GM19372 (cell line): ENCODE data around the gene AGAP3.
A peak's percentile ranks its signal among the peaks of the same experiment; 100 is the strongest.

Experiments used
- ATAC-seq: cut with Tn5 transposase; IDR thresholded peaks from one replicate; pipeline ENCODE4 v1.9.1; 2021; ENCODE audit warnings: mild to moderate bottlenecking, low read depth, moderate library complexity; ENCODE audit not compliant: unreplicated experiment

The AGAP3 gene

DNA sequence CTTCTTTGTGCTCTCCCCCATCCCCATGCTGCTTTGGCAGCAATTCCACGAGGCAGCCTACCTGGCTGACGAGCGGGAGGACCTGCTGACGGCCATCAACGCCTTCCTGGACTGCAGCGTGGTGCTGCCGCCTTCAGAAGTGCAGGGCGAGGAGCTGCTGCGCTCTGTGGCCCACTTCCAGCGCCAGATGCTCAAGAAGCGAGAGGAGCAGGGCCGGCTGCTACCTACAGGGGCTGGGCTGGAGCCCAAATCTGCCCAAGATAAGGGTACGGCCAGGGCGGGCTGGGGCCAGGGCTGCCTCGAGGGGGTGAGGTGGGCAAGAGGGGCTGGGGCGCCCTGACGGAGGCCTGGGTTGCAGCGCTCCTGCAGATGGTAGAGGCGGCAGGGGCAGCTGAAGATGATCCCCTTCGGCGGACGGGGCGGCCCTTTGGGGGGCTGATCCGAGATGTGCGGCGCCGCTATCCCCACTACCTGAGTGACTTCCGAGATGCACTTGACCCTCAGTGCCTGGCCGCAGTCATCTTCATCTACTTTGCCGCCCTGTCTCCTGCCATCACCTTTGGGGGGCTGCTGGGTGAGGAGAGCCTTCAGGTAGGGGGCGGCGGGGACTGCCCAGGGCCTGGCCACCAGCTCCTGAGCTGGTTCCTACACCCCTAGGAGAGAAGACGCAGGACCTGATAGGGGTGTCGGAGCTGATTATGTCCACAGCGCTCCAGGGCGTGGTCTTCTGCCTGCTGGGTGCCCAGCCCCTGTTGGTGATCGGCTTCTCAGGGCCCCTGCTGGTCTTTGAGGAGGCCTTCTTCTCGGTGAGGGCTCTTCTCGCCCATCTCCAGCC, 15.0 kb upstream of the AGAP3 start:
- no peak for ATAC-seq

DNA sequence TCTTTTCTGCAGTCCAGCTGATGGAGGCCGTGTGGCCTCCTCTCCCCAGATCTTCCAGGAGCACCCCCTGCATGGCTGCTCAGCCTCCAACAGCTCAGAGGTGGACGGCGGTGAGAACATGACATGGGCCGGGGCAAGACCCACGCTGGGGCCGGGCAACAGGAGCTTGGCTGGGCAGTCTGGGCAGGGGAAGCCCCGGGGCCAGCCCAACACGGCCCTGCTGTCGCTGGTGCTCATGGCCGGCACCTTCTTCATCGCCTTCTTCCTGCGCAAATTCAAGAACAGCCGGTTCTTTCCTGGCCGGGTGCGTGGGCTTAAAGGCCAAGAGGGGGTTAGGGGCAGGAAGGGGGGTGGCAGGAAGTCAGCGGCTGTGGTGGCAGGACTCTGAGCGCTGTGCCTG, 12.3 kb upstream of the AGAP3 start:
- no peak for ATAC-seq

DNA sequence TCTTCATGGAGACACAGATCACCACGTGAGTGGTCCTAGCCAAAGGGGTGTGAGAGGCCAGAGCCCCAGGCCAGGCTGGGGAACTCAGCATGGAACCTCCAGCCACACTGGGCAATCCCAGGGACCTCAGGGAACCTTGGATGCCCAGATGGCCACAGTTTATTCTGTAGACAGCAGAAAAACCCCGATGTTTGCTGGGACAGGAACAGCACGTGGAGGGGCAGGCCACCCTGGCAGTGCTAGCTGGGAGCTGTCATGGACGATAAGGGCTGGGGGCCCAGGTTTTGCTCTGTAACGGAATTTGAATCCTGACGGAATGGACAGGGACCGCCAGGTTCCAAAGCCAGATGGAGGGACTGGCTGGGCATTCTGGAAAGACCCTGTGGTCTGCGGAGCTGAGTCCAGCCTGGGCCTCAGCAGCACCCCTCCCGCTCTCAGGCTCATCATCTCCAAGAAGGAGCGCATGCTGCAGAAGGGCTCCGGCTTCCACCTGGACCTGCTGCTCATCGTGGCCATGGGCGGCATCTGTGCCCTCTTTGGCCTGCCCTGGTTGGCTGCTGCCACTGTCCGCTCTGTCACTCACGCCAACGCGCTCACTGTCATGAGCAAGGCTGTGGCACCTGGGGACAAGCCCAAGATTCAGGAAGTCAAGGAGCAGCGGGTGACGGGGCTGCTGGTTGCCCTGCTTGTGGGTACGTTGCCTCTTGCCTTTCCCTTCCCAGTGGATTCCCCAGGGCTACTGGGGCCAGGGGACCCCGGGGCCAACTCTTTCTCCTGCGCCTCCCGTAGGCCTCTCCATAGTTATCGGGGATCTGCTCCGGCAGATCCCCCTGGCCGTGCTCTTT, 11.2 kb upstream of the AGAP3 start:
- ATAC-seq: no peak

DNA sequence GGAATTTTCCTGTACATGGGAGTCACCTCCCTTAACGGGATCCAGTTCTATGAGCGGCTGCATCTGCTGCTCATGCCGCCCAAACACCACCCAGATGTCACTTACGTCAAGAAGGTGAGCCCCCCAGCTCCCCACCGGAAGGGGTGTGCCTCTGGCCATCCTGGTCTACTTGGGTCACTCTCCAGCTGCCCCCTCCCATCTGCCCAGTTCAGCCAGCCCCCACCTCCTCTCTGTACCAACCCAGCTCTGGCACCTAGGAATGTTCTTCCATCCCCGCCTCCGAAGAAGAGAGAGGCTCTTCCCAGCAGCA, 10.7 kb upstream of the AGAP3 start:
- ATAC-seq: no peak

DNA sequence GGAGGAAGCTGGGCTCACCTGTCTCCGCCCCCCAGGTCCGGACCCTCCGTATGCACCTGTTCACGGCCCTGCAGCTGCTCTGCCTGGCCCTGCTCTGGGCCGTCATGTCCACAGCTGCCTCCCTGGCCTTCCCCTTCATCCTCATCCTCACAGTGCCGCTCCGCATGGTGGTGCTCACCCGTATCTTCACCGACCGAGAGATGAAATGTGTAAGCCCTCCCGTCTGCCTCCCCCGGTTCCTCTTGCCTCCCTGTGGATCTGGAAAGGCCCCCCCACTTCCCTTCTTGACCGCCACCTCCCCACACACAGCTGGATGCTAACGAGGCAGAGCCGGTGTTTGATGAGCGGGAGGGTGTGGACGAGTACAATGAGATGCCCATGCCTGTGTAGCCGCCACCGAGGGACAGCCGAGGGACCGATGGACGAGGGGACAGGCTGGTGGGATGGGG, 10.3 kb upstream of the AGAP3 start:
- no peak for ATAC-seq

DNA sequence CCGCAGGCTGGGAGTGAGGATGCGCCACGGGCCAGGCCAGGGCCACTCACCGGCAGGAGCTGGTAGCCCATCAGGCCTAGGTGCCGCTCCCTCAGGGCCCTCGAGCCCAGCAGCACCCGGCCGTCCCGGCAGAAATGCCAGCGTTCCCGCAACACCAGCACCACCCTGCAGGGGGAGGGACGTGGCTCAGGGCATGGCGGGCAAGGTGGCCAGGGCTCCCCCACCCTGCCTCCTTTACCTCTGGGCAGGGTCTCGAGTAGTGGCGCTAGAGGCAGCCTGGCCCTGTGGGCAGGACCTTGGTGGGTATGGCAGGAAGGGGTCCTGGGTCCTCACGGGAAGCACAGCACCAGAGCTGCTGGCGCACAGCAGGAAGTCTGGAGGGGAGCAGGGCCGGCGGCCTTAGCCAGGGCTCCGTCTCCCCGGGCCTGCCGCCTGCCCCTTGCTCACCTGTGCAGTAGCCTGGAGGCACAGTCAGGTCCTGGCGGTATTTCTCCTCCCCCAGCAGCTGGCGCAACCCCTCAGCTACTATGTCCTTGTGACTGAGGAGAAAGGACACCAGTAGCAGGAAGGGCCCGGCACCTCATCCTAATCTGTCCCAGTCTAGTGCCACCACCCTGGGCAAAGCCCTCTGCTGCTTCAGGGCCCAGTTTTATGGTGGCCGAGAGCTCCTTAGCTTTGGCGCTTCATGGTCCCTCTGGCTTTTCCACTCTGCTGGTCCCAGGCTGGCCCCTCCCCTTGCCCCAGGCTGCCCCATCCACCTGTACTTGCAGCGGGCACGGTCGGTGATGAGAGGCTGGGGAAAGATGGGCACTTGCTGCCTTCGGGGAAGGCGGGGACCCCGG, 9.2 kb upstream of the AGAP3 start:
- ATAC-seq: no peak

DNA sequence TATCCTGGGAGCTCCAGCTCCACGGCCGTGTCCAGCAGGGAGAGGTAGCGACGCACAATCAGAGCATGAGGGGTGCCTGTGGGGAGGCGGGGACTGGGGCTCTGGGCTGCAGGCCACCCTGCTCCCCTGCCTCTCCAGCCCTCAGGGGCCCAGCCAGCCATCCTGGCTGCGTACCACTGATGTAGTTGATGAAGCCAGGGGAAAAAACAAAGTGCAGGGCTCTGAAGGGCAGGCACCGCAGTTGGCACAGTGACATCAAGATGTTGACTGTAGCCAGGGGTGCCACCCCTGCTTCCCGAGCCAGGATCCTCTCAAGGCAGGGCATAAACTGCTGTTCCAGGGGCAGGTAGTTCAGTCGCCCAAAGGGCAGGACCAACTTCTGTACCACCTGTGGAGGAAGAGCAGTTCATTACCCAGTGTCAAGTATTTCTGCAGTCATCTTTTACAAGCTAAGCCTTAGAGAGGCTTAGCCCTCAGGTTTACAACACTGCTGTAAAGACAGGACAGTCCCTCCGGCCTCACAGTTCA, 8.5 kb upstream of the AGAP3 start:
- no peak for ATAC-seq

DNA sequence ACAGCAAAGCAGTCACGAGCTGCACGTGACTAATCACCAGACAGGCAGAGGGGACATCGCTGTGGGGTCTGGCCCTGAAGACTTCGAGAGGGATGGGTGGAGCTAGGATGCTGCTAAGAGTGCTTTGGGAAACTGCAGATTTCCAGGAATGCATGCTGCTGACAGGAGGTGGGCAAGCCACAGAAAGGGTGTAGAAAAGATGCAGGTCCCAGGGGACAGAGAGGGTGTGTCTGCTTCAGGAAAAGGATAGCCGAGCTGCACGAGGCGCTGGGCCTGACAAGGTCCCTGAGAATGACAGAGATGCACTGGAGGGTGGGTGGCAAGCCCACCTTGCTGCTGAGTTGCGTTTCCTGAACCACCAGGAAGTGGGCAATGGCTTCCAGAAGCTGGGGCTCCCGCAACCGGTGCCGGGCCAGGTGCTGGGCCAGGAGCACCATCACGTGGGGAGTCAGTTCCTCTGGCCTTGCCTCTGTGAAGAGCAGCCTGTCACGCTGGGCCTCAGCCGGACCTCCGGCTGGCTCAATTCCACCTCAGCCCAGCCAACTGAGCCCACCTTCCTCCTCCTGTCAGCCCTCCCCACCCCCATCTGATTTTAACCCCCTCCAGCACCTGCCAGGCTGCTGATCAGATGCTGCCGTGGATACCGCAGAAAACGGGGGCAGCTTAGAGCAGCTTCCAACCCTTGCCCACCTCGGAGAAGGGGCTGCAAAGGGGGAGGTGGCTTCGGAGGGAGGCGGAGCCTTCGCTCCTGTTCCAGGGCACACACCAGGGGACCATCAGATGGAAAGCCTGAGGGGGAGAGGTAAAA, 7.8 kb upstream of the AGAP3 start:
- no peak for ATAC-seq

DNA sequence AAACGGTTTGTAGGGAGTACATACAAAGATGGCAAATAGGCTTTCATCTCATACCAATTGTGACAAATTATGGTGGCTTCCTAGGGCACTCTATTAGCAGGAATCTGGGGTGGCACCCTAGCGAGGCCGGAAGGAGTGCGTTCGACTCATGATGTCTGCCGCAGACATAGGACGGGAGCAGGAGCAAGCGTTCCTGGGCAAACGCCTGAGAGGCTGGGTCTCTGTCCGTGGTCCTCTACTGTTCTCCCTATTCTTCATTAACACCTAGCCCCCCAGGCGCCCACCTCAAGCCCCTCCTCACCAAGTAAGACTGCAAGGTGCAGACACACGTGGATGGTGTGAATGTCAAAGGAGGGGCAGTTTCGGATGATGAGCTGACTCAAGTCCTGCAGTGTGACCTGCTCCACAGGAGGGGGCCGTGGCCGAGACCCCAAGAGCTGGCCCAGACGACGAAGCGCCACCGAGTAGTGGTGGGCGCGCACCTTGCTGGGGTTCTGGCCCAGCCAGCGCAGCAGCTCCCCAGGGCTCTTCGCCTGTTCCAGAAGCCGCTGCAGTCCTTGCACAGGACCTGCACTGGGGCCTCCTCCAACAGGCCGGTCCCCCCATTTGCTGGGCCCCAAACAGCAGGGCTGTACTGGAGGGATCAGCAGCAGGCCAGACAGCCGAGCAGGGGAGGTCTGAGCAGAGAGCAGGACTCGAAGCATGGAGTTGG, 6.9 kb upstream of the AGAP3 start:
- no peak for ATAC-seq

DNA sequence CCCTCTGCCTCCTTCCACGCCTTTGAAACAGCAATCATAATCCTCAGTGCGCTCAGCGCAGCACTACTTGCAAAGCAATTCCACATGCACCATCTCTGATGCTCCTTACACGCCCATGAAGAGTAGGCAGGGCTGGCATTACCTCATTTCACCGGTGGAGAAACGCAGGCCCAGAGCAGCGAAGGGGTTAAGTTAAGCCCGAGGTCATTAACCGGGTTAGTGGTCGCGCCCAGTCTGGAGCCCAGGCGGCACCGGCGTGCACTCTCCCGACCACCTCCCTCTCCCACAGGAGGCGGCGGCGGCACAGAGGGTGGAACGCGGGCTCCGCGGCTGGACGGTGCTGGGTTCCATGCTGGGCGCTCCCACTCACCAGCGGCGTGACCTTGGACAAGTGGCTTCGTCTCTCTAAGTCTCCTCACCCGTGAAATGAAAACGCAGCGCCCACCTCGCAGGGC, 6.2 kb upstream of the AGAP3 start:
- ATAC-seq: no peak

DNA sequence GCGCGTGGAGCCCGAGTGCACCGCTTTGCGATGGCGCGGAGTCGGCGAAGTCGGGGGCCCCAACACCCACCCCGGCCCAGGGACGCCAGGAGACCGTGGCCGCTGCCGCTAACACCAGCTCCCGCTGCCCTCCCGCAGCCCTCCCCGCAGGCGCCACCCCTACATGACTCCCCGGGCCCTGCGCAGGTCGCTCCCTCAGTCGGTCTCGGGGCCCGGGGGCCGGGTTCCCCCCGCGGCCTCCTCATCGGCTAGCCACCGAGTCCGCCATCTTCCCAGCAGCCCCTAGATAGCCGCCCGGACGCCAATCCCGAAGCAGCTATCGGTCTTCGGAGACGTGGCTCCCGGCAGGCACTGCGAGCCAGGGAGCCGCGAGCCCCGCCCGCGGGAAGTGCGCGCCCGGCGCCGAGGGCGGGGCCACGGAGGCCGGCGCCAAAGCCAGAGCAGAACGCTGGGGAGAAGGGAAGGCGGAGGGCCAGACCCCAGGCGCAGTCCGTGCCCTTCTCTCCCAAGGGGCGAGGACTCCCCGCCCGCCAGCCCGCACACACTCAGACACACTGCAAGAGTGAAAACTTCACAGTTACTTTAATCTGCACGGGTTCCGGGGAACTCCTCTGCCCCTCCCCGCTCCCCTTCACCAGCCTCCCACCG, 5.6 kb upstream of the AGAP3 start, which contains the start of gene FASTK:
FASTK (minus strand) TSS at position 288 of the 648 bp plus-strand sequence; CDS start at position 245, 43 bp downstream.
- peak; percentile 79 for ATAC-seq

DNA sequence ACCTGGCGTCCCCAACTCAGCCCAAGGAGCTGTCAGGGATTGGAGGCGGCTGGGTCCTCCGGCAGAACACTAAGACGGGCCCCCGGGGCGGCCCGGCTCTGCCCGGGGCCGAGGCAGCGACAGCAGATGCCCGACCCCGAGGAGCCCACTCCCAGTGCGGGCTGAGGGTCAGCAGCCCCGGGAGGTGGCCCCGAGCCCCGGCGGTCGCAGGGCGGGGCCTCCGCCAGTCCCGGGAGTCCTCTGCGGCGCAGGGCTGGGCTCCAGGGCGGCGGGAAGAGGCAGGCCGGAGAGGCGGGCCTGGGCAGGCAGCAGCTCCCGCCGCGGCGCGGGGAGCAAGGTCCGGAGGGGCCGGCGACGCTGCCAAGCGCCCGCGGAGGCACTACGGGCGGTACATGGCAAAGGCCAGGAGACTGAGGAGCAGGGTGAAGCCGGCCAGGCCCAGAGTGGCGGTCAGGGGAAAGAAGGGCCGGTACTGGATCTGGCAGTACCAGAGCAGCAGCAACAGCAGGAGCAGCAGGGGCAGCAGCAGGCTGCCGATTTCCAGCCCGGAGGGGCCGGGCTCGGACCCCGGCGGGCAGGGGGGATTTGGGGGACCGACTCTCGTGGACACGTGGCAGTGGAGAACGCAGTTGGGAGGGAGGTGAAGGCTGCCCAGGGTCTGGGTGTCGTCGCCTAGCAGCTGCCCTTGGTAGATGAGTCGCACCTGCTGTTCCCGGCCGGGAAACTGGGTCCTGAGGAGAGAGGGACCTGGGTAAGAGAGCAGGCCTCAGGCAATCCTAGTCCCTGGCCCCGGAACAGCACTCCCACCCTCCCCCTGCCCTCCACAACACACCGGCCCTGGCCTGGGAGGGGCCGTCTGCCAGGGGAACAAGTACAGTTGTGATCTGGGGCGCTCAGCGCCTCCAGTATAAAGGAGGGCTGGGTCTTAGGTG, 4.8 kb upstream of the AGAP3 start:
- ATAC-seq: no peak

DNA sequence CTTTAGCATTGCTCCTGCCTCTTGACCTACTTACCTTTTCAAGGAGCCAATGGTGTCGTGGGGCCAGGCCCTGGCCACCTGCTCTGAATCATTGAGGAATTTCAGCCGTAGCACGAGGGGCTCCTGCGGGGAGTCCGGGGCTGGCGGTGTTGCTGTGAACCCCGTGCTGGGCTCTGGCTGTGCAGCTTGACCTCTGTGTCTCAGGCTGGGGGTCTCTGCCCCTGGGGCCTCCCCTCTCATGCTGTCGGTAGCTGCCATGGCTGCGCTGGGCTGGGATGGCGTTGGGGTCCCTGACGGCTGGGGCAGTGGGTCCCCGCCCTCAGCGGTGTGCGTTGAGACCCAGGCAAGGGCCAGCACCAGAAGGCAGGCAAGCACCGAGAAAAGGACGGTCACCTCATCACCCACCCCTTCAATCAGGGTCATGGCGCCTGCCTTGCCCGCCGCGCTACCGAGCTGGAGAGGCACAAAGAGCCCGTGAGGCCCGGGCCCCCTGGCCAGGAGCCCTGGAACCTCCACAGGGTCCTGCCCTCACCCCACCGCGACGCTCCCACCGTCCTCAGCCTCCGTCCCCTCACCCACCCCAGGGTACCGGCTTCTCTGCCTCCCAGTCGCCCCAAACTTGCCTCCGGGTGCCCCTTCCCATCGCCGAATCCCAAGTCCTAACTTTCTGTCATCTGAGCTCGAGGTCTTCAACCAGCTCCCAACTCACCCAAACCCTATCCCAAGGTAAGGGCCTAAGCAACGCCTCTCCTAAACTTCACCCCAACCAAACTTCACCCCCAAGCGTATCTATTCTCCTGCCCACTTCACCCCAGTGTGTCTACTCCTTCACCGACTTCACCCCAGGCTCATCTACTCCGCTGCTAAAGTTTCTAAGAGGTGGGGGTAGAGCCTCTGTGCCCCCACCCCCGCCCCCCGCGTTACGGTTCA, 3.9 kb upstream of the AGAP3 start:
- ATAC-seq: no peak

DNA sequence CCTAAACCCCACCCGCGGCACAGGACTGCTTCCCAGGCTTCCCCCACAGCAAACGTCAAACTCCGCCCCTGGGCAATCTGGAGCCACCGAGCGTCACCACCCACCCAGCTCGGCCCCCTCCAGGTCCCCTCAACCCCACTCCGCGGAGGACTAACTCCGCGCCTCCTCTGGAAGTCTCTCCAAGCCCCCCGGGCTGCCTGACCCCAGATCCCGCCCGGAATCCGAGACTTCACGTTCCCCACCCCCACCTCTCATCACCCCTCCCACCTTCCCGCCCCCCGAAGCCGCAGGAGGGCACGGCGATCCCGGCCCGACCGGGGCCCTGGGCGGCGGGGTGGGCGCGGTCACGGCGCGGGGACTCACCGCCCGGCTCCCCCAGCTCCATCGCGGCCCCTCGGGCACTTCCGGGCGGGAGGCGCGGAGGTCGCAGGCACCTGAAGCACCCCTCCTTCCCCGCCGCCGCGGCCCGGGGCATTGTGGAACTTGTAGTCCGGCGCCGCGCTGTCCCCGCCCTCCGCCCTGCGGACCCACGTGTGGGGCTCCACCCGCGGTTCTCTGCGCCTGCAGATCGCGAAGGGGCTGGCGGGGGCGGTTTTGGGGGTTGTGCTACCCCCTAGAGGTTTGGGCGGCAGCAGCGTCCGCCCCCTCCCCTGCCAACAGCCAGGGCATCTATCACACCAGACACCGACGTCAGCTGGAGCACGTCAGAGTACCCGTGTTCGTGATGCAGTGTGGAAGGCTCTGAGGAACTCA, 3.0 kb upstream of the AGAP3 start, which contains the start of gene TMUB1:
TMUB1 (minus strand) TSS at position 423 of the 753 bp plus-strand sequence. CDS start 930 bp downstream, outside the sequence.
- ATAC-seq: peak; percentile 40

DNA sequence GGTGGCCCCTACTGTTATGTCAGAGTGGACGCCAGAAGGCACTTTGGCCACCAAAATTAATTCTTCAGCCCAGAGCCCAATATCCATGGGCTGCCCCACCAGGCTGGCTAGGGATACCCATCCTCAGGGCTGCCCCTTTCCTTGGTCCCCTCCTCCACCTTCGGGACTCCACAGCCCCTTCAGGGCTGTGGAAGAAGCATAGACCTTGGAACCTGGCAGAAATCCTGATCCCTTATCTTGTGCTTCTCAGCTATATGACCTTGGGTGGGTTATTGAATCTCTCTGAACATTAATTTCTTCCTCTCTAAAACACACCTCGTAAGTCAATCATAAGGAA, 2.5 kb upstream of the AGAP3 start:
- no peak for ATAC-seq

DNA sequence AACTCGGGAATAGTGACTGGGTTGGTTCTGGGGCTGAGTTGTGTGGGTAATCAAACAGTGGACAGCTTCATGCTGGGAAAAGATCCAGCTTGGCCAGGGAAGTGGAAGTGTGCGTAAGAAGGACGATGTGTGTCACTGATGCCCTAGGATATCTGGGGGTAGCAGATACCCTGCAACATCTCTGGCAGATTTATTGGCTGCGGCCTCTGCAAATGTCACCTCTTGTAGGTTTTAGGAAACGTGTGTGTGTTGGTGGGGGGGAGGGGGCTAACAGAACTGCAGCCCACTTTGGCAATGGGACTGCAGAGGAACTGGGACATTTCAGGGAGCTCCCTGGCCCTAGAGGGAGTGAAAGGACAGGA, 965 bp upstream of the AGAP3 start:
- no peak for ATAC-seq
